HG02970 (cell line): Measurements from ENCODE around the gene CD209.
"Not testable (repeated sequence)": the region's sequence is repeated elsewhere in the genome, so short reads cannot be mapped to it uniquely, and the experiment has no call there.

Experiments
- ATAC-seq: cut with Tn5 transposase; IDR thresholded peaks from one replicate; pipeline ENCODE4 v1.9.1; 2021; ENCODE audit warnings: mild to moderate bottlenecking, moderate library complexity, moderate number of reproducible peaks; ENCODE audit not compliant: unreplicated experiment, low FRiP score

The CD209 gene

GRCh38 chr19:7746903-7747884, at the start of gene CD209:
CD209 (minus strand) TSS chr19:7747534; CDS start chr19:7747511, 23 bp downstream.
- no peak for ATAC-seq

- ATAC-seq = no peak
These were observed 48.3 kb upstream of the CD209 start for GRCh38 chr19:7795555-7796161.

GRCh38 chr19:7793493-7793892, 46.2 kb upstream of the CD209 start:
- no peak for ATAC-seq

- ATAC-seq = not testable (repeated sequence)
These were observed 45.4 kb upstream of the CD209 start for GRCh38 chr19:7792701-7793100.

GRCh38 chr19:7792281-7792680, 44.9 kb upstream of the CD209 start:
- no peak for ATAC-seq

GRCh38 chr19:7790416-7790815, 43.1 kb upstream of the CD209 start:
- no peak for ATAC-seq

GRCh38 chr19:7789447-7789846, 42.1 kb upstream of the CD209 start:
- ATAC-seq = no peak

- ATAC-seq = no peak
These were observed 41.6 kb upstream of the CD209 start for GRCh38 chr19:7788933-7789323.

- ATAC-seq = no peak
These were observed 41.0 kb upstream of the CD209 start for GRCh38 chr19:7788178-7788932.

GRCh38 chr19:7787602-7788177, 40.4 kb upstream of the CD209 start:
- ATAC-seq = no peak

GRCh38 chr19:7787141-7787540, 39.8 kb upstream of the CD209 start:
- no peak for ATAC-seq

- no peak for ATAC-seq
These were observed 37.5 kb upstream of the CD209 start for GRCh38 chr19:7784856-7785255.

GRCh38 chr19:7783991-7784423, 36.7 kb upstream of the CD209 start:
- no peak for ATAC-seq

GRCh38 chr19:7781157-7781556, 33.8 kb upstream of the CD209 start:
- ATAC-seq = no peak

- ATAC-seq = no peak
These were observed 32.5 kb upstream of the CD209 start for GRCh38 chr19:7779631-7780486.

GRCh38 chr19:7778081-7778480, 30.7 kb upstream of the CD209 start:
- no peak for ATAC-seq

GRCh38 chr19:7775761-7776160, 28.4 kb upstream of the CD209 start:
- ATAC-seq = no peak

GRCh38 chr19:7773841-7774240, 26.5 kb upstream of the CD209 start:
- ATAC-seq = no peak

GRCh38 chr19:7772752-7773291, 25.5 kb upstream of the CD209 start:
- ATAC-seq = peak; percentile 55
